NCI-H1417 treated with DMSO at 0.1 percent for 48 hours (cell line): ENCODE measurements around the gene RBM44.
"Not testable (repeated sequence)": the region's sequence is repeated elsewhere in the genome, so short reads cannot be mapped to it uniquely, and the experiment has no call there.

Experiments
- DNase-seq: peaks from one replicate; lab custom pipeline; 2025; lab: John Stamatoyannopoulos, UW

The RBM44 gene

GRCh38 chr2:237848940-237849339, 50.4 kb downstream of the RBM44 start:
- not testable (repeated sequence) for DNase-seq

GRCh38 chr2:237854295-237854694, 55.7 kb downstream of the RBM44 start:
- DNase-seq, result no peak

GRCh38 chr2:237857791-237858190, 59.2 kb downstream of the RBM44 start:
- no peak for DNase-seq

GRCh38 chr2:237858294-237859081, 59.9 kb downstream of the RBM44 start:
- DNase-seq, result peak; percentile 44

GRCh38 chr2:237859082-237859433, 60.5 kb downstream of the RBM44 start:
- DNase-seq, result no peak

DNA sequence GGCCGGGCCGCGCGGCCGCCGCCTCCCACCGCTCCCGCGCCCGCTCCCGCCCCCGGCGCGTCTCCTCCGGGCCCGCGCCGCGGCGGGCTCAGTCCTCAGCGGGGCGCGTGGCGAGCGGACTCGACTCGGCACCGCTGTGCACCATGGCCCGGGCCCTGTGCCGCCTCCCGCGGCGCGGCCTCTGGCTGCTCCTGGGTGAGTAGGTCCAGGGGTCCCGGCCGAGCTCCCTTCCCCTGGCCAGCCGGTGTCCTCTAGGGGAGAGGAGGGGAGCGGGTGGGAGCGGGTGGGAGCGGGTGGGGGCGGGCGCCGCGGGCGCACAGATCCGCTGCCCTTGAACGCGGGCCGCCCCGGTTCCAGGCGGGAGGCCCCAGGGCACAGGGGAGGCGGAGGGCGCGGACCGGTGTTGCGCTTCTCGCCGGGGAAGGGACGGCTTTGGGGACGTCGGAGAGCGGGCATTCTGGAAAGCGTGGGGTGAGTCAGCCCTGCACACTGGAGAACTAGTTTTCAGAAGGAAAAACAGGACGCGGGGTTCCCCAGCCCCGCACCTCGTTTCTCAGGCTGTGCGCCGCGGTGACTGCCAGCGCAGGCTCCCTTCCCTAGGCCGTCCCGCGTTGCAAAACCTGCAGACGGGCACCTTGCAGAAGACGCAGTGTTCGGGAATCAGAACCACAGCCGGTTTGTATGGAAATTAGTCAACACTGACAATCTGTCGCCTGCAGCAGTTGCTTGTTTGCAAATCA, 61.1 kb downstream of the RBM44 start, which contains the start of gene RAMP1:
Gene RAMP1 (plus strand): TSS at position 91 of the 740 bp plus-strand sequence. CDS start 53 bp downstream, at position 144.
- DNase-seq, result no peak

GRCh38 chr2:237860273-237860935, 61.8 kb downstream of the RBM44 start:
- DNase-seq, result no peak

DNA sequence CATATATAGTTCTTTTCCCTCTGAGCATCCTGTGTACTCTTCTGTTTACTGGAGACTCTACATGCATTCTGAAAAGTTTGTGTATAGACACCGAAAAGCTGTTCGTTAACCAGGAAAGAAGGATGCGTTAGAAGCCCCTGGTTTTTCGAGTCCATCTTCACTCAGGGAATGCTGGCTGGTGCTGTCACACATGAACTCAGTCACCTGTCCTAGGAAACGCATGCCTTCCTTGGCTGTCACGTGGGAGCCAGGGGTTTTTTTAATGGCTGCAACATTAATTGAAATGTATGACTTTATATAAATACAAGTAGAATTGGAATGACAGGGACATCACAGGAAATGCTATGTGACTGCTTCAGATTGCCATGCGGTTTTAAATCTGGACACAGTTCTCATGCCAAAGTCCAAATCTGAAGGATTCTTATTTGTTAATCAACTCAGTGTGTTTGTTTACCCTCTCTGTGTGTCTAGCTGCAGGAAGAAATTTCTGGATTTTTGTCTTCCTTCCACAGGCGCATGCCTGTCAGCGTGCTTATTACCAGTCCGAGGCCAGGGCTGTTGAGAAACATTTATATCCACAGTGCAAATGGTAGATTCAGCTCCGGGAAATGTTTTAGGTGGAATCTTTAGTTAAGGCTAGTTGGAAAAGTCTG, 63.4 kb downstream of the RBM44 start:
- no peak for DNase-seq

GRCh38 chr2:237862528-237862895, 63.9 kb downstream of the RBM44 start:
- DNase-seq, result no peak

GRCh38 chr2:237863102-237863511, 64.5 kb downstream of the RBM44 start:
- no peak for DNase-seq

DNA sequence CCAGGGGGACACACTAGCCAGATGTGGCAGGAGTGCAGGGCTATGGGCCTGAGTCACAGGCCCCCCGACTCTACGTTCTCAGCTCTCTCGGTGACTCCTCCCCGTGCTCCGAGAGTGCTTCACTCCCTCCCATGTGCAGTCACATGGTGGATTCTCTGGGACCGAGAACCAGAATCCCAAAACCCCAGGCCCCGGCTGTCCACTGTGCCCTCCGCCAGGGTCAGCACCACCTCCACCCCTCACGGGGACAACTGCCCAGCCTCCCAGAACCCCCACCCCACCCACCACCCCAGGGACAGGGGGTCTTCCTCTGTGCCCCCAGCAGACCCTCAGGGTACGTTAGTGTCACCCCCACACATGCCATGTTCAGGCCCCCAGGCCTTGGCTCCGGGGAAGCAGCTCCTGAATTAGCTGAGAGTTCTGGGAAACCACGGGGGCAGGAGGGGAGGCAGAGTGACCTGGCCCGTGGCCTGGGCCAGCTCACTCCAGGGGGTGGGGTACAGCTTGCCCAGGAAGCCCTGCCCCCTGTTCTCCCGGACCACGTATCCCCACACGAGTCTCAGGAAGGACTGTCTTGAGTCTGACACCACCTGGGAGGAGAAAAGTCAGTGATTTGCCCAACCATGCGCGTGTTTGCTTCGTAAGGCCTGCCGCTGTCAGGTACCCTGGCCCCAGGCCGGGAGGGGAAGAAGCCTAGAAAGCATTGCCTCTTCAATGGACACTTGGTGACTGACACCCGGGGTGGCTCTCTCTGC, 65.3 kb downstream of the RBM44 start:
- no peak for DNase-seq

- DNase-seq, result no peak
Measured at GRCh38 chr2:237864444-237864931, 65.9 kb downstream of the RBM44 start.

GRCh38 chr2:237864940-237865622, 66.5 kb downstream of the RBM44 start:
- DNase-seq, result no peak

DNA sequence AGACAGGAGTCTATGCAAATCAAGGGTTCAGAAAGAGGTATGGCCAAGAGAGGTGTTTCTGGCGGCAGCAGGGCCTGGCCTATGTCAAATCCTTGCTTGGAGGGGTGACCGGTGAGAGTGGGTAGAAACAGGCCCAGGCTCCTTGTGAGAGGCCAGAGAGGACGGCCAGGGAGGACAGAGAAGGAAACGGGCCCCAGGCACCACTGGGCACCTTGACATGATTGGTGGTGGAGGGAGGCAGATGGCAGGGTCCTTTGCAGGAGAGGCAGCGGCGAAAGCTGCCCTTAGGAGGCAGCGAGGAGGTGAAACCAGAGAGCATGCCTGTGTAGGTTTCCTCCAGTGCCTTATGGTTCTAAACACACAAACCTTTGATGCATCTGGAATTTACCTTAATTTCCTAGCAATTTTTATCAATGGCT, 67.1 kb downstream of the RBM44 start:
- no peak for DNase-seq

- DNase-seq, result no peak
Measured at GRCh38 chr2:237866101-237866621, 67.6 kb downstream of the RBM44 start.

DNA sequence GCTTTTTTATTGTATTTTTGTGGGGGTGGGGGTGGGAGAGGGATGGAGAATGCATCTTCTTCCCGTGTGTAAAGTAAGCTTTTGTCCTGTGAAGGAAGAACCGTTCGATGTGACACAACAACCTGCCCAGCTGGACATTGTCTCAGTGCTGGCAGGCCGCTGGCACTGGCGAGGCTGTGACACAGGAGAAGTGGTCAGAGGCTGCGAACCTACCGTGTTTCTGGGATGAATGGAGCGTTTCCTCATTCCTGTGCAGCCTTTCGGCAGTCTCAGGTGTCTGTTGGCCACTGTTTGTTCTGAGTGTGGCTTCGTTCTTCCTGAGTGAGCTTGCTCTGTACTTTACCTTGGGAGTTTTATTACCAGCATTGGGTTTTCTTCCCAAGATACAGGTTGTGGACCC, 68.9 kb downstream of the RBM44 start:
- DNase-seq, result no peak

DNA sequence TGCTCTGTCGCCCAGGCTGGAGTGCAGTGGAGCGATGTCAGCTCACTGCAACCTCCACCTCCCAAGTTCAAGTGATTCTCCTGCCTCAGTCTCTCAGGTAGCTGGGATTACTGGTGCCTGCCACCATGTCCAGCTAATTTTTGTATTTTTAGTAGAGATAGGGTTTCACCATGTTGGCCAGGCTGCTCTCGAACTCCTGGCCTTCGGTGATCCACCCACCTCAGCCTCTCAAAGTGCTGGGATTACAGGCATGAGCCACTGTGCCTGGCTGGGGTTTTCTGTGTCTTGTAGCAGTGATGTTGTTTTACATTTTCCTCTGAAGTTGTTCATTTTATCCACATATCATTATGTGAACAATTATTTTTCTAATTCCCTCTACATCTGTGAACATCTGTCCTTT, 69.5 kb downstream of the RBM44 start:
- DNase-seq, result not testable (repeated sequence)

GRCh38 chr2:237868631-237869342, 70.2 kb downstream of the RBM44 start:
- no peak for DNase-seq

GRCh38 chr2:237869343-237870102, 70.9 kb downstream of the RBM44 start:
- DNase-seq, result no peak
